ENCODE data around the gene ADCY1.
"Not testable (repeated sequence)": the region's sequence is repeated elsewhere in the genome, so short reads cannot be mapped to it uniquely, and the experiment has no call there.

Gene ADCY1

DNA sequence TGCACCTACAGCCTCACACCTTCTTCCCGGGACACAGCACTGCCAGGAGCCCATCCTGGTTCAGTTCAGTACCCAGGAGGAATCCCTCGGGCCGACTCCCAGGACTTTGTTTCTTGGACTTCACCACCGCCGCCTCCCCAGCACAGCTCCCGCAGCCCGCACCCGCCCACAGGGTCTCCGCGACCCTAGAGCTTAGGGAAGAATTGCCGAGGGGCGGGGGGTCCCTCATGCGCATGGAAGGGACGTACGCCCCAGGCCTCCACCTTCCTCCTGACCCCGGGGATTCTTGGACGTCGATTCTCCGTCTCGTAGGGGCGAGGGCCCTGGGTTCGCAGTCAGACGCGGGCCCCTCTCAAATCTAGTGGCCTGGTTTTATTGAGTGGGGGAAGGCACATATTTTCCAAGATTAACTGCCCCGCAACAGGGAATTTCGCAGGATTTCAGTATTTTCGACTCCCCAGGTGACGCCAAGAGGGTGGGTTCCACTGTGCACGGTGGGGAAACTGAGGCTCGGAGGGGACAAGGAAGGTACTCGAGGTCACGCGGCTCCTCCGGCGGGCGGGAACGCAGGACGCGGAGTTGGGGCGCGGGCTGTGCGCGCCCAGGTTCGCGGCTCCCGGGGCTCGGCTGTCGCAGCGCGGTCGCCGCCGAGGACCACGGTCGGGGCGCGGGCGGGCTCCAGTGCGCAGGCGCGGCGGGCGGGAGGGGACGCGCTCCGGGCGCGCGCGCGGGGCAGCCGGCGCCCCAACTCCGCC lies at the start of gene ADCY1:
Gene ADCY1, plus strand, starts transcription at position 708 of the 755 bp plus-strand sequence. CDS start 176 bp downstream, outside the sequence.
- Histone ChIP-seq H3K4me2 (ENCODE audit: low read length) (peak within 1 kb of the TSS; percentile 100), H3K27me3 (ENCODE audit: low read depth, low read length) (peaks cover 7% of the 10 kb centered on the region; the same call in 1 of the 2 replicates), H3K36me3 (replicated peaks; ENCODE audit: low read depth, low read length) (no peaks in the 10 kb centered on the region), H3K4me3 (ENCODE audit: low read length) (peak within 1 kb of the TSS; percentile 96), H3K9ac (ENCODE audit: low read length) (peak within 1 kb of the TSS; percentile 90), H2AFZ (ENCODE audit: low read depth, low read length) (peak within 1 kb of the TSS; percentile 92), H3K9me3 (ENCODE audit: insufficient read depth, low read length) (no peaks in the 10 kb centered on the region), H3K79me2 (ENCODE audit: low read length) (peaks cover 9% of the 10 kb centered on the region), H3K27ac (ENCODE audit: low read length) (no peak within 1 kb of the TSS), H4K20me1 (ENCODE audit: insufficient read depth, low read length) (no peaks in the 10 kb centered on the region; the same call in 1 of the 2 replicates), H3K4me1 (ENCODE audit: low read length) (peaks cover 11% of the 10 kb centered on the region; the same call in 1 of the 2 replicates)
- TF ChIP-seq EZH2phosphoT487 (IDR thresholded peaks at IDR 0.05; ENCODE audit: low read depth) (no peak), CTCF (IDR thresholded peaks at IDR 0.05; ENCODE audit: low read depth, low read length) (no peak)

- Histone ChIP-seq H2AFZ (ENCODE audit: low read depth, low read length) (no peak overlapping the region), H3K27me3 (ENCODE audit: low read depth, low read length) (no peaks in the 10 kb centered on the region), H4K20me1 (ENCODE audit: insufficient read depth, low read length) (no peaks in the 10 kb centered on the region), H3K79me2 (ENCODE audit: low read length) (no peaks in the 10 kb centered on the region), H3K4me1 (ENCODE audit: low read length) (no peaks in the 10 kb centered on the region), H3K9ac (ENCODE audit: low read length) (no peak overlapping the region), H3K4me3 (ENCODE audit: low read length) (no peak overlapping the region), H3K36me3 (replicated peaks; ENCODE audit: low read depth, low read length) (no peaks in the 10 kb centered on the region), H3K4me2 (ENCODE audit: low read length) (no peak overlapping the region), H3K9me3 (ENCODE audit: insufficient read depth, low read length) (no peaks in the 10 kb centered on the region), H3K27ac (ENCODE audit: low read length) (no peak overlapping the region)
- TF ChIP-seq EZH2phosphoT487 (IDR thresholded peaks at IDR 0.05; ENCODE audit: low read depth) = no peak
- no peak for TF ChIP-seq CTCF (IDR thresholded peaks at IDR 0.05; ENCODE audit: low read depth, low read length)
Observed at GRCh38 chr7:45524445-45524844, 49.7 kb upstream of the ADCY1 start.

DNA sequence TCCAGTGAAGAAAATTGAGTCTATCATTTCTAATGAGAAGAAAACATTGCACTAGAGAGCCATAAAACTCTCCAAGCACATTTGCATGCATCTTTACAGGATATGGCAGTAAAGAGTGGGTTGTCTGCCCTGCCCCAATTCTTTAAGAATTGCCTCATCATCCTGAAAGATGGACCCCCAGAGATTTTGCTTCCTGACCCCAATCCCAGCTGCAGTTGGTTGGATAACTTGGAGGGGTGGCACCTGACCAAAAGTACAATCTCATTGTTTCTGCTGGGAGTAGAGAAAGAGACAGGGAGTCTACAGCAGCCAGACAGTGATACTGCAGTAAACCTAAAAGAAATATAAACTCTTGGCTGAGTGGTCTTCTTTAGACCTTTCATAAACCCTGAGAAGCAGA lies 49.1 kb upstream of the ADCY1 start:
- TF ChIP-seq CTCF (IDR thresholded peaks at IDR 0.05; ENCODE audit: low read depth, low read length) = no peak
- no peak for TF ChIP-seq EZH2phosphoT487 (IDR thresholded peaks at IDR 0.05; ENCODE audit: low read depth)
- no peaks in the 10 kb centered on the region for H3K79me2 ChIP-seq (ENCODE audit: low read length)
- no peaks in the 10 kb centered on the region for H3K4me1 ChIP-seq (ENCODE audit: low read length)
- H3K4me3 ChIP-seq (ENCODE audit: low read length) = no peak overlapping the region
- no peak overlapping the region for H2AFZ ChIP-seq (ENCODE audit: low read depth, low read length)
- no peaks in the 10 kb centered on the region for H4K20me1 ChIP-seq (ENCODE audit: insufficient read depth, low read length)
- H3K36me3 ChIP-seq (replicated peaks; ENCODE audit: low read depth, low read length) = no peaks in the 10 kb centered on the region
- no peaks in the 10 kb centered on the region for H3K9me3 ChIP-seq (ENCODE audit: insufficient read depth, low read length)
- H3K9ac ChIP-seq (ENCODE audit: low read length) = no peak overlapping the region
- H3K27me3 ChIP-seq (ENCODE audit: low read depth, low read length) = no peaks in the 10 kb centered on the region
- no peak overlapping the region for H3K27ac ChIP-seq (ENCODE audit: low read length)
- H3K4me2 ChIP-seq (ENCODE audit: low read length) = no peak overlapping the region

DNA sequence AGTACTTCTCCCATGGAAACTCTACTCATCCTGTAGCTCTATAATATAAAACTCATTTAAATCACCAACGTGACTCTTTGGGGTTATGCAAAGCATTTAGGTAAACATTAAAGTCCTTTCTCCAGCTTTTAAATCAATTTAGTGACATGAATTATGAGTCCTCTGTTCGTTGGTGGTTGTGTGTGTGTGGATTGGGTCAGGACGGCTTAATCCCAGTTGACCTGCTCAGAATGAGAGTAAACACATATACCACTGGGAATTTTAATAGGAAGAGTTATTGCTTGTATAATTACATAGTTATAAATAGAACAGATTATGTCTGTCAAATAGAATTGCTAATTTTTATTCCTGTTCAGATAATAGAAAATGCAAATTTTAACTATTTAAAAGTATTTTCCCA lies 30.7 kb upstream of the ADCY1 start:
- Histone ChIP-seq H3K4me3 (ENCODE audit: low read length) (no peak overlapping the region), H3K36me3 (replicated peaks; ENCODE audit: low read depth, low read length) (no peaks in the 10 kb centered on the region), H3K4me2 (ENCODE audit: low read length) (no peak overlapping the region), H3K27me3 (ENCODE audit: low read depth, low read length) (no peaks in the 10 kb centered on the region), H3K4me1 (ENCODE audit: low read length) (peaks cover 19% of the 10 kb centered on the region), H2AFZ (ENCODE audit: low read depth, low read length) (no peak overlapping the region), H3K9me3 (ENCODE audit: insufficient read depth, low read length) (0 out of 2 replicates have a peak, but pooled peaks cover 4% of the 10 kb centered on the region), H3K27ac (ENCODE audit: low read length) (no peak overlapping the region), H4K20me1 (ENCODE audit: insufficient read depth, low read length) (no peaks in the 10 kb centered on the region), H3K9ac (ENCODE audit: low read length) (no peak overlapping the region), H3K79me2 (ENCODE audit: low read length) (no peaks in the 10 kb centered on the region)
- TF ChIP-seq EZH2phosphoT487 (IDR thresholded peaks at IDR 0.05; ENCODE audit: low read depth) (no peak), CTCF (IDR thresholded peaks at IDR 0.05; ENCODE audit: low read depth, low read length) (no peak)

DNA sequence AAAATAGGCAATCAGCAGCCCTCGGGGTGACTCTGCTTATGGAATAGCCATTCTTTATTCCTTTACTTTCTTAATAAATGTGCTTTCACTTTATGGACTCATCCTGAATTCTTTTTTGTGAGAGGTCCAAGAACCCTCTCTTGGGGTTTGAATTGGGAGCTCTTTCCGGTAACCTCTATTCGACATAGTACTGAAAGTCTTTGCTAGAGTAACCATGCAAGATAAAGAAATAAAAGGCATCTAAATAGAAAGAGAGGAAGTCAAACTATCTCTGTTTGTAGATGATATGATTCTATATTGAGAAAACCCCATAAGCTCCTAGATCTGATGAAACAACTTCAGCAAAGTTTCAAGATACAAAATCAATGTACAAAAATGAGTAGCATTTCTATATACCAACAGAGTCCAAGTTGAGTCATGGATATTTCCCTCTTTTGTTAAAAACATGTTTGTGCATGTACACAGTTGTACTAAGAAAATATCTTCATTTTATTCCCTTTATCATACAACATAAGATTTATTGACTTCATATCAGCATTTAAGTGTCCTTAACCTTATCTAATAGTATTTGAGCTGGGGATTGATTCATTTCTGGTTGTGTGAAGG lies 29.0 kb upstream of the ADCY1 start:
- not testable (repeated sequence) for H3K4me2 ChIP-seq (ENCODE audit: low read length); H3K9me3 ChIP-seq (ENCODE audit: insufficient read depth, low read length); H4K20me1 ChIP-seq (ENCODE audit: insufficient read depth, low read length); H2AFZ ChIP-seq (ENCODE audit: low read depth, low read length); H3K79me2 ChIP-seq (ENCODE audit: low read length); H3K9ac ChIP-seq (ENCODE audit: low read length); H3K4me3 ChIP-seq (ENCODE audit: low read length); H3K36me3 ChIP-seq (replicated peaks; ENCODE audit: low read depth, low read length); H3K27me3 ChIP-seq (ENCODE audit: low read depth, low read length)
- peak overlapping the region; percentile 53 for H3K27ac ChIP-seq (ENCODE audit: low read length)
- H3K4me1 ChIP-seq (ENCODE audit: low read length) = peaks cover 31% of the 10 kb centered on the region

DNA sequence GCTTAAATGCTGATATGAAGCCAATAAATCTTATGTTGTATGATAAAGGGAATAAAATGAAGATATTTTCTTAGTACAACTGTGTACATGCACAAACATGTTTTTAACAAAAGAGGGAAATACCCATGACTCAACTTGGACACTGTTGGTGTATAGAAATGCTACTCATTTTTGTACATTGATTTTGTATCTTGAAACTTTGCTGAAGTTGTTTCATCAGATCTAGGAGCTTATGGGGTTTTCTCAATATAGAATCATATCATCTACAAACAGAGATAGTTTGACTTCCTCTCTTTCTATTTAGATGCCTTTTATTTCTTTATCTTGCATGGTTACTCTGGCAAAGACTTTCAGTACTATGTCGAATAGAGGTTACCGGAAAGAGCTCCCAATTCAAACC lies 25.3 kb upstream of the ADCY1 start:
- H3K36me3 ChIP-seq (replicated peaks; ENCODE audit: low read depth, low read length); H3K79me2 ChIP-seq (ENCODE audit: low read length); H2AFZ ChIP-seq (ENCODE audit: low read depth, low read length); H3K27me3 ChIP-seq (ENCODE audit: low read depth, low read length); H3K9ac ChIP-seq (ENCODE audit: low read length); H3K9me3 ChIP-seq (ENCODE audit: insufficient read depth, low read length); H4K20me1 ChIP-seq (ENCODE audit: insufficient read depth, low read length); H3K4me2 ChIP-seq (ENCODE audit: low read length); H3K4me3 ChIP-seq (ENCODE audit: low read length): not testable (repeated sequence)
- peak overlapping the region; percentile 67 for H3K27ac ChIP-seq (ENCODE audit: low read length)
- peaks cover 31% of the 10 kb centered on the region for H3K4me1 ChIP-seq (ENCODE audit: low read length)

Measured in OCI-LY3 (cell line).